ENCODE data around the gene SREK1. TPM values are rescaled to one million over a fixed set of nuclear protein-coding genes. Genes with fewer than 3 reads are reported as not detected.

SREK1 gene
- total RNA-seq, 1 donor, result 91.8 TPM

DNA sequence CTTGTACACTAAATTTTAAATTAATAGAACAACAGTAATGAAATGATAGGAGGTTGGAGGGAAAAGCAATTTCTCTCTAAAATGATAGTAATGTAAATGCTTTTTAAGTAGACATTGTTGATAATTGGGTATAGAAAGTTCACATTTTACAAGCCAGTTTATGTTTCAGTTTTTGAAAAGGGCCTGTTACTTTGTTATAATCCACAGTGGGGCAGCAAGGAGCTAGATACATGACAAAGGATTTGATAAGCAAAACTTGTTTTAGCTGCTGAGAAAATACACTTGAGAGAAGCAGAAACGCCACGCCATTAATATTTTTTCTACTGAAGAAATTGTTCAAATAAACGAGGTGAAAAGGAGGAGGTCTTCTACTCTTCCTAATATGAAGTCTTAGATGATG lies 30.2 kb downstream of the SREK1 start:
- TF ChIP-seq CTCF (IDR thresholded peaks at IDR 0.05; ENCODE audit: insufficient read depth, low read length), result peak; percentile 63
- DNase-seq (ENCODE audit: low read depth), result peak; percentile 58
- H3K4me3 ChIP-seq (ENCODE audit: low read depth, low read length), result no peak overlapping the region

DNA sequence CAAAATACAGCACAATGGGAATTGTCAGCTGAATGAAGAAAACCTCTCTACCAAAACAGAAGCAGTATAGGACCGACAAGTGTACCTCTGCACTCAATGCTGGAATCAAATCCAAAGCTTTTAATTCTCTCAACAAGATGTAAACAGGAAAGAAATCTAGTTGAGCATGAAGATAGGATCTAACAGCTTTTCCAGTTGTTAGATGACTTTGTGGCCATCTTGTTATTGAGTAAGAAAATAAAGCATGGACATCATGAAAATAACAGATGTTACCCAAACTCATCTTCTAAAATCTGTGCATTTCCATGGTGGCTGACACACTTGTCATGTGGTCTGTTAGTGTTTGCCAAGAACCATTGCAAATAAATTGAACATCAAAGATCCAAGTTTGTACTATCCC lies 34.7 kb downstream of the SREK1 start:
- DNase-seq (ENCODE audit: low read depth), result no peak
- no peak for TF ChIP-seq CTCF (IDR thresholded peaks at IDR 0.05; ENCODE audit: insufficient read depth, low read length)
- H3K4me3 ChIP-seq (ENCODE audit: low read depth, low read length), result no peak overlapping the region

GRCh38 chr5:66179297-66180051 lies 35.4 kb downstream of the SREK1 start:
- no peak overlapping the region for H3K4me3 ChIP-seq (ENCODE audit: low read depth, low read length)
- no peak for DNase-seq (ENCODE audit: low read depth)
- no peak for TF ChIP-seq CTCF (IDR thresholded peaks at IDR 0.05; ENCODE audit: insufficient read depth, low read length)

GRCh38 chr5:66180282-66181155 lies 36.4 kb downstream of the SREK1 start:
- no peak overlapping the region for H3K4me3 ChIP-seq (ENCODE audit: low read depth, low read length)
- no peak for DNase-seq (ENCODE audit: low read depth)
- TF ChIP-seq CTCF (IDR thresholded peaks at IDR 0.05; ENCODE audit: insufficient read depth, low read length), result no peak

DNA sequence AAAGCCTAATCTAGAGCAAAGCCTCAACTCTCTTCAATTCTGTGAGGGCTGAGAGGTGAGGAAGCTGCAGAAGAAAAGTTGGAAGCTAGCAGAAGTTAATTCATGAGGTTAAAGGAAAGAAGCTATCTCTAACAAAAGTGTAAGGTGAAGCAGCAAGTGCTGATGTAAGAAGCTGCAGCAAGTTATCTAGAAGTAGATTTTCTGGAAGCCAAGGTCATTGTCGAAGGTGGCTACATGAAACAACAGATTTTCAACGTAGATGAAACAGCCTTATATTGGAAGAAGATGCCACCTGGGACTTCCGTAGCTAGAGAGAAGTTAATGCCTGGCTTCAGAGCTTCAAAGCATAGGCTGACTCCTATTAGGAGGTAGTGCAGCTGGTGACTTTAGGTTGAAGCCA lies 42.0 kb downstream of the SREK1 start:
- no peak for DNase-seq (ENCODE audit: low read depth)
- no peak overlapping the region for H3K4me3 ChIP-seq (ENCODE audit: low read depth, low read length)
- no peak for TF ChIP-seq CTCF (IDR thresholded peaks at IDR 0.05; ENCODE audit: insufficient read depth, low read length)

DNA sequence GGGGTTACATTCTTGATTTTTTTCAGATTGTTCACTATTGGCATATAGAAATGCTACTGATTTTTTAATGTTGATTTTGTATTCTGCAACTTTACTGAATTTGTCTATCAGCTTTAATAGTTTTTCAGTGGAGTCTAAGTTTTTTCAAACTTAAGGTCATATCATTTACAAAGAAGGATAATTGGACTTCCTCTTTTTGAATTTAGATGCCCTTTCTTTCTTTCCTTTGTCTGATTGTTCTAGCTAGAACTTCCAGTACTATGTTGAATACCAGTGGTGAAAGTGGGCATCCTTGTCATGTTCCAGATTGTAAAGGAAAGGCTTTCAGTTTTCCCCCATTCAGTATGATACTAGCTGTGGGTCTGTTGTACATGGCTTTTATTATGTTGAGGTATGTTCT lies 49.3 kb downstream of the SREK1 start:
- no peak for TF ChIP-seq CTCF (IDR thresholded peaks at IDR 0.05; ENCODE audit: insufficient read depth, low read length)
- DNase-seq (ENCODE audit: low read depth), result no peak

More for the DNA sequence above, 49.3 kb downstream of the SREK1 start:
- no peak overlapping the region for H3K4me3 ChIP-seq (ENCODE audit: low read depth, low read length)

Data from fibroblast of the aortic adventitia (primary cell).